HFF-Myc (cell line): ENCODE data around the gene GFI1.
"Not testable (repeated sequence)": the region's sequence is repeated elsewhere in the genome, so short reads cannot be mapped to it uniquely, and the experiment has no call there.

Experiments
- DNase-seq: peaks from one replicate; pipeline ENCODE4 v3.0.0-alpha.2; 2011; ENCODE audit warnings: low read depth; ENCODE audit errors: extremely low read depth
- H3K4me3 ChIP-seq: replicated peaks from 2 replicates; pipeline ENCODE4 v1.5.1; 2011; ENCODE audit warnings: low read depth, mild to moderate bottlenecking, control low read depth, low read length
- CTCF ChIP-seq: IDR thresholded peaks from 2 replicates; pipeline ENCODE4 v1.5.1; 2012; ENCODE audit warnings: mild to moderate bottlenecking, low read depth, low read length, control low read depth; ENCODE audit errors: missing control alignments

GFI1 gene

DNA sequence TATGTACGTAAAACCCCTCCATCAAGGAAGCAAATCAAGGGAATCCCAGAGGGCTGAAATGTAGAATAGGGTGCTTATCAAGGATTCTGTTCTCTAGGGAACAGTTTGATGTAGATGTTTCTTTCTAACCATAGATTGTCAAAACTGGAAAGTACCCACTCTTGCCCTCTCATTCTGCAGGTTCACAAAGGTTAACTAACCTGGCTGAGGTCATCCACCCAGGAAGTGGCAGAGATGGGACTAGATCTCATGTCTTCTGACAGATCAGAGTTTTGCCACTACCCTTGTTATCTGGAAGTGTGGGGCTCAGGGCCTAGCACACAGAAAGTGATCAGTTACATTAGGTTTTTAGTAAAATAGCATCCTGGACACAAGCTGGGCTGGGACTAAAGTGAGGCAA is 47.4 kb downstream of the GFI1 start:
- no peak overlapping the region for H3K4me3 ChIP-seq
- no peak for DNase-seq
- TF ChIP-seq CTCF: no peak

- not testable (repeated sequence) for H3K4me3 ChIP-seq, DNase-seq
Measured at GRCh38 chr1:92434572-92434971, 52.2 kb downstream of the GFI1 start.

DNA sequence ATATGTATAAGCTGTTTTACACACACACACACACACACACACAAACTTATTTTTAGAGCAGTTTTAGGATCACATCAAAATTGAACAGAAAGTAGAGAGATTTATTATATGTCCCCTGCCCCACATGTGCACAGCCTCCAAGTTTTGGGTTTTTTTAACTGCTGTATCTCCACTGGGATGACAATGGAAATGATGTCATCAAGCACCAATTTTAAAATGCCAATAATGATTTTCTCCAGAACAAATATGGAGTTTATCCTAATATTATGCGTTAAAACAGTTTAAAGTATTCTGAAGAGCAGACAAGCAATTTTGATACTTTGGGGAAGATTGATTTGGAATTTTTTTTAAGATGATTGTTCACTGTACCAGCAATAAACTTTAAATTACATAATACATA is 56.7 kb downstream of the GFI1 start:
- no peak for DNase-seq
- no peak for TF ChIP-seq CTCF
- no peak overlapping the region for H3K4me3 ChIP-seq

- TF ChIP-seq CTCF: no peak
- H3K4me3 ChIP-seq: no peak overlapping the region
- no peak for DNase-seq
Measured at GRCh38 chr1:92425617-92426016, 61.1 kb downstream of the GFI1 start.
